ENCODE measurements around the gene CDK9.

The CDK9 gene

GRCh38 chr9:127828262-127829031 is 42.6 kb downstream of the CDK9 start:
- DNase-seq = peak; percentile 65 to 70 (median 69)

- DNase-seq = no peak
Observed at GRCh38 chr9:127829205-127829906, 43.5 kb downstream of the CDK9 start.

- no peak for DNase-seq
Observed at GRCh38 chr9:127832248-127832647, 46.4 kb downstream of the CDK9 start.

GRCh38 chr9:127833555-127833954 is 47.7 kb downstream of the CDK9 start:
- peak; percentile 87 to 99 (median 98) for DNase-seq

DNA sequence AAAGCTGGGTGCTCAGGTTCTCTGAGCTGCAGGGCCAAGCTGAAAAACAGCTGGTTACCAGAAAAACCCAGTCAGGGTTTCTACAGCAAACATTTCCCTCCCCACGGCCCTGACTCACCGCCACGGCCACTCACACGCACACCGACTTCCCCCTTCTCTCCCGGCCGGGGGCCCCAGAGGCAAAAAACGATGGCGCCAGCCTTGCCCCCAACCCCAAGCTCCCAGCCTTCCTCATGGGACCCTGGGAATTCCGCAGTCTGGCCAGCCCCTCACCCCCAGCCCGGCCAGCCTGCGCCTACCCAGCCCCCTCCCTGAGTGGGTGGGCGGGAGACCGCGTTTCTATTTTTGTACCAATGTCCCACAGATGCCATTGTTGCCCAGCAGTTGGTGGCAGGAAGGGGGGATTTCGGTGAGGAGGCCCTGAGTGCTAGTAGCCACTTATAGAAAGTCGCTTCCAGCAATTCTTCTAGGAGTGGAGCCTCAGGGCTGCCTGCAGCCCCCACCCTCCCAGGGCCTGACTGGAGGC is 50.2 kb downstream of the CDK9 start:
- peak; percentile 93 to 94 (median 93) for DNase-seq

- DNase-seq = peak; percentile 20 to 40 (median 34)
Observed at GRCh38 chr9:127836561-127836960, 50.7 kb downstream of the CDK9 start.

DNA sequence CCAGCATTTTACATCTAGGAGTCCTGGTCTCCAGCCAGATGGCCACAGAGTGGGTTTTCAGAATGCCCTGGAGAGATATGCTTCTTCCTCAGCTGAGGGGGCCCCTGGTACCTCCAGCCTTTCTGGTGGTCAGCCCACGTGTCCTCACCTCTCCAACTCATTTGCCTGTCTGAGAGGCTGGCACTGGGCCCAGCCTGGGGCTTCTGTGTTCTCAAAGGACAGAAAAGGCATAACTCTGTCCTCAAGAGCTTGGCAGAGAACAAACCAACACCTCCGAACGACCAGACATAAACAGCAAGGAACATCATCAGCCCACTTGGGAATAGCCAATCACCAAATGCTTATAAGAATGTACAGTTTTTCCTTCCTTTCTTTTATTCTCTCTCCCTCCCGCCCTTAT is 51.5 kb downstream of the CDK9 start:
- DNase-seq = no peak

GRCh38 chr9:127838375-127839078 is 52.7 kb downstream of the CDK9 start:
- peak; percentile 92 to 96 (median 92) for DNase-seq

All from suppressor macrophage treated with lipopolysaccharide for 1 hour (primary cell).